GM19023 (cell line): ENCODE data around the gene NFKBIB.

Experiments used
- ATAC-seq: cut with Tn5 transposase; IDR thresholded peaks from one replicate; pipeline ENCODE4 v1.9.1; 2021; ENCODE audit warnings: mild to moderate bottlenecking, moderate library complexity; ENCODE audit not compliant: unreplicated experiment

Gene NFKBIB

DNA sequence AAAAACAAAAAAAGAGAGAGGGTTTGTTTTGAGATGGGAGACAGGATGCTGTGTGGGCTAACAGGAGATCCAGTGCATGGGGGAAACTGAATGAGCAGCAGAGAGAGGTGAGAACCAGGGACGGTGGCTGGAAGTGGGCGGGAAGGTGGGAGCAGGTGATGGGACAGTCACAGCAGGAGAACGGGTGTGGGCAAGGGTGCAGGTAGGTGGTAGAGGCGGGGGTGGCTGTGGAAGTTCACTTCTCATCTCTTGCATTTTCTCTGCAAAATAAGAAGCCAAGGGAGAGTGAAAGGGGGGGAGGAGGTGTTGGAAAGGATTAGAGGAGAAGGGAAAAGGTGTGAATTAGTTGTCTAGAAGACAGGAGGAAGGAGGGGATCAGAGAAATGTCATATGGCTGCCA lies 53.9 kb downstream of the NFKBIB start:
- no peak for ATAC-seq

DNA sequence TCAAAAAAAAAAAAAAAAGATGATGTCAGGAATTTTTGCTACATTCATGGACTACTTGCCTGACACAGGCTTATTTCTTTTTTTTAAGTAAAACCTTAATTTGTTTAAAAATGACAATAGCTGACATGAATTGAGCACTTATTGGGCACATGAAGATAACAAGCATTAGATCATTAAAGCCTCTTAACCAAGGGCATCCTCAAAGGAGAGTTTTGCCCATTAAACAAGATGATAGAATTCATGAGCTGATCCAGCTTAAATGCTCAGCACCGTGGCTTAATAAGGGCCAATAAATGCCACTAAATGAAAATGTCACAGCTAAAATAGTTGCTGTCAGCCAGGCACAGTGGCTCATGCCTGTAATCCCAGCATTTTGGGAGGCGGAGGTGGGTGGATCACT lies 56.5 kb downstream of the NFKBIB start:
- no peak for ATAC-seq

GRCh38 chr19:38958301-38958700 lies 58.5 kb downstream of the NFKBIB start:
- no peak for ATAC-seq
